Measurements from ENCODE around the gene CCDC197. TPM values are rescaled to one million over a fixed set of nuclear protein-coding genes. Genes with fewer than 3 reads are reported as not detected.

The CCDC197 gene
- total and polyA plus RNA-seq, 9 of the 15 experiments (the other 6 are each of a cell fraction or from before 2014, with no cell fraction given), result not detected

- no peak for DNase-seq (ENCODE audit: extremely low read depth in 1 of 4, low spot score in 3 of 4)
- no peak overlapping the region for H2AFZ ChIP-seq (ENCODE audit: low read depth, low read length)
- no peaks in the 10 kb centered on the region for H3K79me2 ChIP-seq (ENCODE audit: control insufficient read depth, insufficient read depth, low read length)
- no peaks in the 10 kb centered on the region for H3K9me1 ChIP-seq (ENCODE audit: control insufficient read depth, insufficient read depth, low read length)
- H3K9ac ChIP-seq (ENCODE audit: insufficient read depth in 1 of 2, low read depth in 2 of 2, low read length in 2 of 2), result no peak overlapping the region
- no peaks in the 10 kb centered on the region for H4K20me1 ChIP-seq (replicated peaks; ENCODE audit: control insufficient read depth, insufficient read depth, low read length)
- H3K4me2 ChIP-seq (ENCODE audit: insufficient read depth, low read length), result no peak overlapping the region
- ATAC-seq, result no peak
- CTCF ChIA-PET (ENCODE audit: low intra/inter-chr PET ratio), result no interaction called here
- H3K4me3 ChIP-seq, result no peak overlapping the region
- no peak for FAIRE-seq
- intact Hi-C loops (cut with micrococcal nuclease) (no loop called here), in situ Hi-C loops (cut with MboI) (no loop called here)
- H3K36me3 ChIP-seq (ENCODE audit: control insufficient read depth, insufficient read depth, low read length), result no peaks in the 10 kb centered on the region
- POLR2A ChIA-PET, result no interaction called here
- no peak overlapping the region for H3K27ac ChIP-seq (ENCODE audit: extremely low read depth, low read depth, low read length)
- H3K27me3 ChIP-seq (ENCODE audit: control insufficient read depth in 2 of 2, insufficient read depth in 2 of 2, low read length in 2 of 2), result peaks cover 0 to 38% of the 10 kb centered on the region in 2 experiments; a peak in 2 of 5 replicates
- WGBS (ENCODE audit: insufficient coverage, low coverage, missing lambda C conversion rate), result 3% methylated on average over 5 of the region's 5 CpGs
- no peaks in the 10 kb centered on the region; a peak in 1 of 5 replicates for H3K4me1 ChIP-seq (replicated peaks in 1 of 2; ENCODE audit: control insufficient read depth in 2 of 2, insufficient read depth in 2 of 2, low read length in 2 of 2)
- H3K9me3 ChIP-seq (replicated peaks; ENCODE audit: control insufficient read depth, insufficient read depth, low read depth, low read length), result no peaks in the 10 kb centered on the region
- BruUV-seq (replicated peaks), result no TSS peak
- no peak for TF ChIP-seq PCBP2 (IDR thresholded peaks at IDR 0.05; ENCODE audit: low read depth, low read length, poor library complexity, severe bottlenecking)
Observed at GRCh38 chr14:93977171-93977570, 19.9 kb upstream of the CCDC197 start.

DNA sequence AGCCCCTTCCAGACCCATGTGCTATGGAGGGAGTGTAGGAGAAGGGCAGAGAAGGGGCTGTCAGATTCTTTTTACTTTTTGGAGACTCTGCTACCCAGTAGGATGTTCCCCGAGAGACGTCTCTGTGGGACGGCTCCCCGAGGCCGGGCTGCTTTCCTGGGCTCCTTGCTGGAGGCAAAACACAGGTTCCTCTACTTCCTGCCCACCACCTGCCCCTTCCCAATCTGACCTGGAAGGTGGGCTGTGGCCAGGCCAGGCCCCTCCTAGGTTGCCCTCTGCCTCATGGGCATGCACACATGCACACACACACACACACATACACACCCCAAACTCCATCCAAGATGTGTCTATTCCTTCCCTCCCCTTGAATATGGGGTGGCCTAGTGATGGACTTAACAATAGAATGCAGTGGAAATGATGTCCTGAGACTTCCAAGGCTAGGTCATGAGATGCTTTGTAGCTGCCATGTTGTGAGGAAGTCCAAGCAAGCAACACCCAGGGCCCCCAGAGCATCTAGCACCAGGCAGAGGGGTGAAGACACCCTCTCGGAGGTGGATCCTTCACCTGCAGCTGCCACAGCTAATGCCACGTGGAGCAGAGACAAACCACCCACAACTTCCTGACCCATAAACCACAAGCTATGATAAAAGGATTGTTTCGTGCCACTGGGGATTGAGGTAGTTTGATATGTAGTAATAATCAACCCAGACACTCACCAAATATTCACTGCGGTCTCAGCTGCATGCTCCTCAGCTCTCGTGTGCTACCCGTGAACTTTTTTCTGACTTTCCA lies 19.1 kb upstream of the CCDC197 start:
- in situ Hi-C loops (cut with MboI), result no loop called here
- H3K4me1 ChIP-seq (replicated peaks in 1 of 2; ENCODE audit: control insufficient read depth in 2 of 2, insufficient read depth in 2 of 2, low read length in 2 of 2), result no peaks in the 10 kb centered on the region
- TF ChIP-seq ZBTB7A (IDR thresholded peaks at IDR 0.05; ENCODE audit: borderline replicate concordance, control insufficient read depth, low read depth, low read length), result no peak
- TF ChIP-seq, protein P1, sequence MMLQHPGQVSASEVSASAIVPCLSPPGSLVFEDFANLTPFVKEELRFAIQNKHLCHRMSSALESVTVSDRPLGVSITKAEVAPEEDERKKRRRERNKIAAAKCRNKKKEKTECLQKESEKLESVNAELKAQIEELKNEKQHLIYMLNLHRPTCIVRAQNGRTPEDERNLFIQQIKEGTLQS (IDR thresholded peaks at IDR 0.05), result no peak
- TF ChIP-seq, protein P1 (CRISPR knock-in tag; conservative IDR thresholded peaks at IDR 0.05), result no peak
- TF ChIP-seq TBP (optimal IDR thresholded peaks at IDR 0.05; ENCODE audit: low read depth, low read length), result no peak
- no peak for TF ChIP-seq ZNF311 (CRISPR knock-in tag; IDR thresholded peaks at IDR 0.05)

More for the DNA sequence above, 19.1 kb upstream of the CCDC197 start:
- H3K9me1 ChIP-seq (ENCODE audit: control insufficient read depth, insufficient read depth, low read length), result no peaks in the 10 kb centered on the region
- FAIRE-seq (no peak), DNase-seq (ENCODE audit: extremely low read depth in 1 of 4, low spot score in 3 of 4) (no peak), ATAC-seq (no peak)
- intact Hi-C loops (cut with micrococcal nuclease), result no loop called here
- H3K27ac ChIP-seq (ENCODE audit: extremely low read depth, low read depth, low read length), result no peak overlapping the region
- ChIA-PET POLR2A (no interaction called here), CTCF (ENCODE audit: low intra/inter-chr PET ratio) (no interaction called here)
- no peaks in the 10 kb centered on the region for H4K20me1 ChIP-seq (replicated peaks; ENCODE audit: control insufficient read depth, insufficient read depth, low read length)
- no peak overlapping the region for H3K9ac ChIP-seq (ENCODE audit: insufficient read depth in 1 of 2, low read depth in 2 of 2, low read length in 2 of 2)
- no peak overlapping the region for H3K4me3 ChIP-seq
- BruUV-seq (replicated peaks), result no TSS peak
- no peaks in the 10 kb centered on the region for H3K36me3 ChIP-seq (ENCODE audit: control insufficient read depth, insufficient read depth, low read length)
- WGBS (ENCODE audit: insufficient coverage, low coverage, missing lambda C conversion rate), result 0% methylated on average over 10 of the region's 11 CpGs
- H3K9me3 ChIP-seq (replicated peaks; ENCODE audit: control insufficient read depth, insufficient read depth, low read depth, low read length), result no peaks in the 10 kb centered on the region
- no peak overlapping the region for H3K4me2 ChIP-seq (ENCODE audit: insufficient read depth, low read length)
- no peak overlapping the region for H2AFZ ChIP-seq (ENCODE audit: low read depth, low read length)
- H3K79me2 ChIP-seq (ENCODE audit: control insufficient read depth, insufficient read depth, low read length), result no peaks in the 10 kb centered on the region
- H3K27me3 ChIP-seq (ENCODE audit: control insufficient read depth in 2 of 2, insufficient read depth in 2 of 2, low read length in 2 of 2), result peaks cover 0 to 37% of the 10 kb centered on the region in 2 experiments; a peak in 2 of 5 replicates
